Measurements from ENCODE around the gene FAXC. TPM values are rescaled to one million over a fixed set of nuclear protein-coding genes. Genes with fewer than 3 reads are reported as not detected.

FAXC gene
- total and polyA plus RNA-seq, 10 donors = 0.05 to 1.0 (median 0.25) TPM; not detected in 1

GRCh38 chr6:99246602-99247001 lies 102.9 kb downstream of the FAXC start:
- 88 to 100% (median 95%) methylated on average over 1 of the region's 1 CpG for WGBS, 5 donors
- H3K4me3 ChIP-seq = no peak overlapping the region
- no peak overlapping the region for H3K27ac ChIP-seq
- no peaks in the 10 kb centered on the region for H3K9me3 ChIP-seq
- peaks cover 0 to 5% (median 0%) of the 10 kb centered on the region in 7 donors for H3K27me3 ChIP-seq (replicated peaks in 1 of 7)
- no peaks in the 10 kb centered on the region for H3K36me3 ChIP-seq
- TF ChIP-seq POLR2A (IDR thresholded peaks at IDR 0.05) (no peak), POLR2AphosphoS5 (IDR thresholded peaks at IDR 0.05) (no peak), CTCF (IDR thresholded peaks at IDR 0.05 in 8 of 11, conservative IDR thresholded peaks at IDR 0.05 in 3 of 11) (no peak)
- H3K4me1 ChIP-seq = no peaks in the 10 kb centered on the region
- DNase-seq = no peak
- intact Hi-C loops (cut with DNase I; ENCODE audit: low total_unique reads) = no loop called here

- Histone ChIP-seq H3K4me3 (no peak overlapping the region), H3K4me1 (no peaks in the 10 kb centered on the region), H3K27ac (no peak overlapping the region), H3K36me3 (no peaks in the 10 kb centered on the region), H3K27me3 (replicated peaks in 1 of 7) (peaks cover 0 to 5% (median 0%) of the 10 kb centered on the region in 7 donors), H3K9me3 (no peaks in the 10 kb centered on the region)
- TF ChIP-seq POLR2A (IDR thresholded peaks at IDR 0.05) (no peak), CTCF (IDR thresholded peaks at IDR 0.05 in 8 of 11, conservative IDR thresholded peaks at IDR 0.05 in 3 of 11) (peak in 2 of 11 experiments; percentile 11 to 19)
- 36 to 47% (median 46%) methylated on average over 5 of the region's 5 CpGs for WGBS, 5 donors
- intact Hi-C loops (cut with DNase I; ENCODE audit: low total_unique reads) = no loop called here
- no peak for DNase-seq
These were observed 107.5 kb downstream of the FAXC start for GRCh38 chr6:99241905-99242534.

- no peak overlapping the region for H3K4me3 ChIP-seq
- H3K27me3 ChIP-seq (replicated peaks in 1 of 7) = peaks cover 0 to 21% (median 0%) of the 10 kb centered on the region in 7 donors
- H3K4me1 ChIP-seq = no peaks in the 10 kb centered on the region
- TF ChIP-seq POLR2AphosphoS5 (IDR thresholded peaks at IDR 0.05) (no peak), POLR2A (IDR thresholded peaks at IDR 0.05) (no peak), CTCF (IDR thresholded peaks at IDR 0.05 in 8 of 11, conservative IDR thresholded peaks at IDR 0.05 in 3 of 11) (no peak)
- H3K27ac ChIP-seq = no peak overlapping the region
- H3K9me3 ChIP-seq = no peaks in the 10 kb centered on the region
- 43 to 83% (median 79%) methylated on average over 3 of the region's 3 CpGs for WGBS, 5 donors
- DNase-seq = no peak
- intact Hi-C loops (cut with DNase I; ENCODE audit: low total_unique reads) = no loop called here
- H3K36me3 ChIP-seq = no peaks in the 10 kb centered on the region
These were observed 113.5 kb downstream of the FAXC start for GRCh38 chr6:99236010-99236409.

GRCh38 chr6:99233219-99233618 lies 116.3 kb downstream of the FAXC start:
- WGBS, 5 donors = 85 to 94% (median 89%) methylated on average over 4 of the region's 4 CpGs
- Histone ChIP-seq H3K27ac (no peak overlapping the region), H3K27me3 (replicated peaks in 1 of 7) (peaks cover 0 to 25% (median 0%) of the 10 kb centered on the region in 7 donors), H3K36me3 (no peaks in the 10 kb centered on the region), H3K4me3 (no peak overlapping the region), H3K9me3 (no peaks in the 10 kb centered on the region), H3K4me1 (no peaks in the 10 kb centered on the region)
- DNase-seq = no peak
- TF ChIP-seq POLR2AphosphoS5 (IDR thresholded peaks at IDR 0.05) = no peak
- no peak for TF ChIP-seq CTCF (IDR thresholded peaks at IDR 0.05 in 8 of 11, conservative IDR thresholded peaks at IDR 0.05 in 3 of 11)
- no peak for TF ChIP-seq POLR2A (IDR thresholded peaks at IDR 0.05)
- intact Hi-C loops (cut with DNase I; ENCODE audit: low total_unique reads) = no loop called here
